Measurements from ENCODE around the gene IRF2BP2. TPM values are rescaled to one million over a fixed set of nuclear protein-coding genes. Genes with fewer than 3 reads are reported as not detected.

The IRF2BP2 gene
- total and polyA plus RNA-seq, 2 of the 13 experiments (the other 11 are each of a cell fraction or from before 2014, with no cell fraction given), result 140 to 147 TPM

DNA sequence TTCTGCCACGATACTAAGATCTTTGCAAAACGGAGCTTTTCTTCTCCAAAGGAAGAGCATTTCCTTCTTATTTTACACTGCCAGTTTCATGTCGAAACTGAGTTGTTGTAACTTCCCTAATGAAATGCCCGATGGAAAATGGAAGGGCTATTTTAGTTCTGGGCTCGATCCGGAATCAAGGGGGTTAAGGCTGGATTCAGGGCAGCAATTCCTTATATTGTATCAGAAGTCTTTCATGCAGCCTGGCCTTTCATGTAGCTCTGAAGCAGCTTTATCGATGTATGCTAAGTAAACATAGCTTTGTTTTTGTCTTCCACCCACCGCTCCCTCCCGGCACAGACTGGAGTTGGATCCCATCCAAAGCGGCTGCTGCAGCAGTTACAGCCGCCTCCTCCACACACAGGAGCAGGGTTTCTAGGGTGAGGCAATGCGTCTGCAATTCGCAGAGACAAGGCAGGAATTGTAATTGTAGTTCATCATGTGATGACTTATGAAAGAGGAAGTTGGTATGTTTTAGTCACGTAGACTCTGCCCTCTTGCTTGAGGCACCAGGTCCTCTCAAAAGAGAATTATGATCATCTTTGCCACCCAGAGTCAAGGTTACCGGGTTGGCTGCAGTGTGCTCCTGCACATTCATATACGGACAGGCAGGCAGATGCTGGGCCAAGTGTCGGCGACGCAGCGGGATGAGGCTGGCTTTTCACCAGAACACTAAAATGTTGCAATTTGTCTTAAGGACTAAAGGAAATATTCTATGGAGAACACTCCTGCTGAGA lies 2.6 kb upstream of the IRF2BP2 start (continued):
- TF ChIP-seq, protein P1, sequence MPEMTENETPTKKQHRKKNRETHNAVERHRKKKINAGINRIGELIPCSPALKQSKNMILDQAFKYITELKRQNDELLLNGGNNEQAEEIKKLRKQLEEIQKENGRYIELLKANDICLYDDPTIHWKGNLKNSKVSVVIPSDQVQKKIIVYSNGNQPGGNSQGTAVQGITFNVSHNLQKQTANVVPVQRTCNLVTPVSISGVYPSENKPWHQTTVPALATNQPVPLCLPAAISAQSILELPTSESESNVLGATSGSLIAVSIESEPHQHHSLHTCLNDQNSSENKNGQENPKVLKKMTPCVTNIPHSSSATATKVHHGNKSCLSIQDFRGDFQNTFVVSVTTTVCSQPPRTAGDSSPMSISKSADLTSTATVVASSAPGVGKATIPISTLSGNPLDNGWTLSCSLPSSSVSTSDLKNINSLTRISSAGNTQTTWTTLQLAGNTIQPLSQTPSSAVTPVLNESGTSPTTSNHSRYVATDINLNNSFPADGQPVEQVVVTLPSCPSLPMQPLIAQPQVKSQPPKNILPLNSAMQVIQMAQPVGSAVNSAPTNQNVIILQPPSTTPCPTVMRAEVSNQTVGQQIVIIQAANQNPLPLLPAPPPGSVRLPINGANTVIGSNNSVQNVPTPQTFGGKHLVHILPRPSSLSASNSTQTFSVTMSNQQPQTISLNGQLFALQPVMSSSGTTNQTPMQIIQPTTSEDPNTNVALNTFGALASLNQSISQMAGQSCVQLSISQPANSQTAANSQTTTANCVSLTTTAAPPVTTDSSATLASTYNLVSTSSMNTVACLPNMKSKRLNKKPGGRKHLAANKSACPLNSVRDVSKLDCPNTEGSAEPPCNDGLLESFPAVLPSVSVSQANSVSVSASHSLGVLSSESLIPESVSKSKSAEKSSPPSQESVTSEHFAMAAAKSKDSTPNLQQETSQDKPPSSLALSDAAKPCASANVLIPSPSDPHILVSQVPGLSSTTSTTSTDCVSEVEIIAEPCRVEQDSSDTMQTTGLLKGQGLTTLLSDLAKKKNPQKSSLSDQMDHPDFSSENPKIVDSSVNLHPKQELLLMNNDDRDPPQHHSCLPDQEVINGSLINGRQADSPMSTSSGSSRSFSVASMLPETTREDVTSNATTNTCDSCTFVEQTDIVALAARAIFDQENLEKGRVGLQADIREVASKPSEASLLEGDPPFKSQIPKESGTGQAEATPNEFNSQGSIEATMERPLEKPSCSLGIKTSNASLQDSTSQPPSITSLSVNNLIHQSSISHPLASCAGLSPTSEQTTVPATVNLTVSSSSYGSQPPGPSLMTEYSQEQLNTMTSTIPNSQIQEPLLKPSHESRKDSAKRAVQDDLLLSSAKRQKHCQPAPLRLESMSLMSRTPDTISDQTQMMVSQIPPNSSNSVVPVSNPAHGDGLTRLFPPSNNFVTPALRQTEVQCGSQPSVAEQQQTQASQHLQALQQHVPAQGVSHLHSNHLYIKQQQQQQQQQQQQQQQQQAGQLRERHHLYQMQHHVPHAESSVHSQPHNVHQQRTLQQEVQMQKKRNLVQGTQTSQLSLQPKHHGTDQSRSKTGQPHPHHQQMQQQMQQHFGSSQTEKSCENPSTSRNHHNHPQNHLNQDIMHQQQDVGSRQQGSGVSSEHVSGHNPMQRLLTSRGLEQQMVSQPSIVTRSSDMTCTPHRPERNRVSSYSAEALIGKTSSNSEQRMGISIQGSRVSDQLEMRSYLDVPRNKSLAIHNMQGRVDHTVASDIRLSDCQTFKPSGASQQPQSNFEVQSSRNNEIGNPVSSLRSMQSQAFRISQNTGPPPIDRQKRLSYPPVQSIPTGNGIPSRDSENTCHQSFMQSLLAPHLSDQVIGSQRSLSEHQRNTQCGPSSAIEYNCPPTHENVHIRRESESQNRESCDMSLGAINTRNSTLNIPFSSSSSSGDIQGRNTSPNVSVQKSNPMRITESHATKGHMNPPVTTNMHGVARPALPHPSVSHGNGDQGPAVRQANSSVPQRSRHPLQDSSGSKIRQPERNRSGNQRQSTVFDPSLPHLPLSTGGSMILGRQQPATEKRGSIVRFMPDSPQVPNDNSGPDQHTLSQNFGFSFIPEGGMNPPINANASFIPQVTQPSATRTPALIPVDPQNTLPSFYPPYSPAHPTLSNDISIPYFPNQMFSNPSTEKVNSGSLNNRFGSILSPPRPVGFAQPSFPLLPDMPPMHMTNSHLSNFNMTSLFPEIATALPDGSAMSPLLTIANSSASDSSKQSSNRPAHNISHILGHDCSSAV (CRISPR knock-in tag; IDR thresholded peaks at IDR 0.05; ENCODE audit: borderline replicate concordance), result peak; percentile 39; the same call in 1 of the 2 replicates
- TF ChIP-seq ZNF326 (CRISPR knock-in tag; IDR thresholded peaks at IDR 0.05; ENCODE audit: borderline replicate concordance) (no peak), JARID2 (CRISPR knock-in tag; IDR thresholded peaks at IDR 0.05; ENCODE audit: insufficient replicate concordance) (peak; percentile 81), ZNF619 (CRISPR knock-in tag; IDR thresholded peaks at IDR 0.05) (0 out of 2 replicates have a peak, but pooled peaks have one; percentile 51), ZNF614 (CRISPR knock-in tag; IDR thresholded peaks at IDR 0.05; ENCODE audit: borderline replicate concordance) (peak; percentile 92), RBM39 (IDR thresholded peaks at IDR 0.05; ENCODE audit: low read depth, low read length, poor library complexity, severe bottlenecking) (no peak), ZNF33A (CRISPR knock-in tag; IDR thresholded peaks at IDR 0.05; ENCODE audit: borderline replicate concordance) (0 out of 2 replicates have a peak, but pooled peaks have one; percentile 58), ELF3 (CRISPR knock-in tag; IDR thresholded peaks at IDR 0.05) (peak; percentile 99), KLF16 (CRISPR knock-in tag; IDR thresholded peaks at IDR 0.05) (peak in 1 of 2 experiments; percentile 95; a peak in 2 of 4 replicates), PAF1 (CRISPR knock-in tag; IDR thresholded peaks at IDR 0.05) (no peak)
- TF ChIP-seq, protein P2, sequence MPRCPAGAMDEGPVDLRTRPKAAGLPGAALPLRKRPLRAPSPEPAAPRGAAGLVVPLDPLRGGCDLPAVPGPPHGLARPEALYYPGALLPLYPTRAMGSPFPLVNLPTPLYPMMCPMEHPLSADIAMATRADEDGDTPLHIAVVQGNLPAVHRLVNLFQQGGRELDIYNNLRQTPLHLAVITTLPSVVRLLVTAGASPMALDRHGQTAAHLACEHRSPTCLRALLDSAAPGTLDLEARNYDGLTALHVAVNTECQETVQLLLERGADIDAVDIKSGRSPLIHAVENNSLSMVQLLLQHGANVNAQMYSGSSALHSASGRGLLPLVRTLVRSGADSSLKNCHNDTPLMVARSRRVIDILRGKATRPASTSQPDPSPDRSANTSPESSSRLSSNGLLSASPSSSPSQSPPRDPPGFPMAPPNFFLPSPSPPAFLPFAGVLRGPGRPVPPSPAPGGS (CRISPR knock-in tag; IDR thresholded peaks at IDR 0.05), result peak; percentile 74; the same call in 1 of the 2 replicates
- TF ChIP-seq, protein P3, sequence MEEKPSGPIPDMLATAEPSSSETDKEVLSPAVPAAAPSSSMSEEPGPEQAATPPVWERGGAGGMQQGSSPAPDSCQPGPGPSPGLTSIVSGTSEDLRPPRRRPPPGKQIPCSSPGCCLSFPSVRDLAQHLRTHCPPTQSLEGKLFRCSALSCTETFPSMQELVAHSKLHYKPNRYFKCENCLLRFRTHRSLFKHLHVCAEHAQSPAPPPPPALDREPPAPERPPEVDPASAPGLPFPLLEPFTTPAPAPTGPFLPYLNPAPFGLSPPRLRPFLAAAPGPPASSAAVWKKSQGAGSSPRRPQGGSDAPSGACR (CRISPR knock-in tag; IDR thresholded peaks at IDR 0.05), result 0 out of 2 replicates have a peak, but pooled peaks have one; percentile 60
- TF ChIP-seq, protein P4, sequence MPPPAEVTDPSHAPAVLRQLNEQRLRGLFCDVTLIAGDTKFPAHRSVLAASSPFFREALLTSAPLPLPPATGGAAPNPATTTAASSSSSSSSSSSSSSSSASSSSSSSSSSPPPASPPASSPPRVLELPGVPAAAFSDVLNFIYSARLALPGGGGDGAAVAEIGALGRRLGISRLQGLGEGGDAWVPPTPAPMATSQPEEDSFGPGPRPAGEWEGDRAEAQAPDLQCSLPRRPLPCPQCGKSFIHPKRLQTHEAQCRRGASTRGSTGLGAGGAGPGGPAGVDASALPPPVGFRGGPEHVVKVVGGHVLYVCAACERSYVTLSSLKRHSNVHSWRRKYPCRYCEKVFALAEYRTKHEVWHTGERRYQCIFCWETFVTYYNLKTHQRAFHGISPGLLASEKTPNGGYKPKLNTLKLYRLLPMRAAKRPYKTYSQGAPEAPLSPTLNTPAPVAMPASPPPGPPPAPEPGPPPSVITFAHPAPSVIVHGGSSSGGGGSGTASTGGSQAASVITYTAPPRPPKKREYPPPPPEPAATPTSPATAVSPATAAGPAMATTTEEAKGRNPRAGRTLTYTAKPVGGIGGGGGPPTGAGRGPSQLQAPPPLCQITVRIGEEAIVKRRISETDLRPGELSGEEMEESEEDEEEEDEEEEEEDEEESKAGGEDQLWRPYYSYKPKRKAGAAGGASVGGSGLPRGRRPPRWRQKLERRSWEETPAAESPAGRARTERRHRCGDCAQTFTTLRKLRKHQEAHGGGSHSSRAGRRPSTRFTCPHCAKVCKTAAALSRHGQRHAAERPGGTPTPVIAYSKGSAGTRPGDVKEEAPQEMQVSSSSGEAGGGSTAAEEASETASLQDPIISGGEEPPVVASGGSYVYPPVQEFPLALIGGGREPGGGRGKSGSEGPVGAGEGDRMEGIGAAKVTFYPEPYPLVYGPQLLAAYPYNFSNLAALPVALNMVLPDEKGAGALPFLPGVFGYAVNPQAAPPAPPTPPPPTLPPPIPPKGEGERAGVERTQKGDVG (CRISPR knock-in tag; IDR thresholded peaks at IDR 0.05; ENCODE audit: borderline replicate concordance), result peak; percentile 99

All from HepG2 (cell line).